Vagina (tissue), 2 donors: ENCODE measurements around the gene DPP8. TPM values are rescaled to one million over a fixed set of nuclear protein-coding genes. Genes with fewer than 3 reads are reported as not detected.

Experiments used
- DNase-seq, 2 donors: peaks; one replicate each; pipeline ENCODE4 v3.0.0-alpha.2; 2017; ENCODE audit errors: extremely low spot score in 2 of 2
- H3K27ac ChIP-seq: fragments of 200-600 bp; sonication (generic); one replicate; pipeline ENCODE4 v1.5.1; 2019
- H3K27me3 ChIP-seq: fragments of 200-600 bp; sonication (generic); one replicate; pipeline ENCODE4 v1.5.1; 2019
- H3K36me3 ChIP-seq, 2 donors: fragments of 200-600 bp; sonication (generic); one replicate each; pipeline ENCODE4 v1.5.1; 2017 to 2019
- H3K4me1 ChIP-seq: fragments of 200-600 bp; sonication (generic); one replicate; pipeline ENCODE4 v1.5.1; 2019
- H3K4me3 ChIP-seq, 2 donors: fragments of 200-600 bp; sonication (generic); 1 replicate in 1 of 2; 2 replicates in 1 of 2; pipeline ENCODE4 v1.5.1; 2016 to 2019
- H3K9me3 ChIP-seq: fragments of 200-600 bp; sonication (generic); one replicate; pipeline ENCODE4 v1.5.1; 2019
- POLR2A ChIP-seq, 2 donors: fragments of 450-650 bp; IDR thresholded peaks; one replicate each; pipeline ENCODE4 v1.6.1; 2017; ENCODE audit warnings: antibody characterized with exemption in 2 of 2, mild to moderate bottlenecking in 2 of 2, moderate library complexity in 2 of 2
- POLR2AphosphoS5 ChIP-seq, 2 donors: sonication (generic); formaldehyde crosslinking; IDR thresholded peaks; one replicate each; pipeline ENCODE4 v1.9.0; 2017; ENCODE audit warnings: antibody characterized with exemption in 2 of 2, mild to moderate bottlenecking in 2 of 2, low read depth in 1 of 2; ENCODE audit not compliant: insufficient read depth in 1 of 2
- intact Hi-C: fragments of 100-400 bp; cut with DNase I; formaldehyde crosslinking; loops from one replicate; pipeline ENCODE4 v1.15.1; 2023
- total RNA-seq: library from RNA; depleted of rRNA; stranded (reverse); fragments of >200 nt; gene quantifications from one replicate; pipeline ENCODE4 v1.2.3, GENCODE V29; 2016
- TF ChIP-seq, protein P1 (sequence below), 3 experiments: fragments of 450-650 bp in 2 of 3; fragments of 200-600 bp in 1 of 3; sonication (generic) in 1 of 3; IDR thresholded peaks; one replicate each; pipeline ENCODE4 v1.5.1; 2017 to 2019; ENCODE audit warnings: antibody characterized with exemption in 3 of 3, mild to moderate bottlenecking in 2 of 3, moderate library complexity in 2 of 3

DPP8 gene
- total RNA-seq, 1 donor from 2014 or later = 28.2 TPM

DNA sequence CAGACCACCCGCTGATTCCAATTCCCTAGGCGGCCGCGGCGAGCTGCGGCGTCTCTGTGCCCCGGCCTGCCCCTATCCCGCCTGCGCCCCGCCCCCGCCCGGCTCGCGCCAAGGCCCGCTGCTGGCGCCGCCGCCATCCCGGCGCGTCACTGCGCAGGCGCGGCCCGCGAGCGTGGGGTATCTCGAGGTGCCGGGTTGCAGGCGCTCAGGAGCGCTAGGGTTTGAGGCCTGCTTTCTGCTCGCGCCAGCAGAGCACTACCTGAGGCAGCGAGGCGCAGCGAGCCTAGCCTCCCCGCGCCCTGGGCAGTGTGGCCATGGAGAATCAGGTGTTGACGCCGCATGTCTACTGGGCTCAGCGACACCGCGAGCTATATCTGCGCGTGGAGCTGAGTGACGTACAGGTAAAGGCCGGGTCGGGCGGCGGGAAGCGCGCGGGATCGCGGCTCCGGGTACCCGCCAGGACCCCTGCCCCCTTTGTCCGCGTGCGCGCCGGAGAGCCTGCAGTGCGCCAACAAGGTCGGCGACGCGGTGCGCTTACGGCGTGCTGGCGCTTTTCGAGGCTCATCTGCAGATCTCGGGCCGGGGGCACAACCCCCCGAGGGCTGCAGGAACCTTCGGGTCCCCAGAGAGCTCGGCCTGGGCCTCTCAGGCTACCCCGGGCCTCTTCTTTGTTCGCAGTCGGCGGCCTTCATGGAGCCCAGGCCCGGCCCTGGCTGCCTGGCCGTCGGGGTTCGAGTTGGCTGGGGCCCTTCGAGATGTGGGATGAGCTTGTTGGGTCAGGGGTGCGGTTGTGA is 13.0 kb upstream of the DPP8 start, which contains the start of gene HACD3:
Gene HACD3 (plus strand): TSS at position 146 of the 794 bp plus-strand sequence. CDS start 169 bp downstream, at position 315.
- H3K27me3 ChIP-seq = no peaks in the 10 kb centered on the region
- no peak for DNase-seq
- intact Hi-C loops = no loop called here
- TF ChIP-seq, protein P1, sequence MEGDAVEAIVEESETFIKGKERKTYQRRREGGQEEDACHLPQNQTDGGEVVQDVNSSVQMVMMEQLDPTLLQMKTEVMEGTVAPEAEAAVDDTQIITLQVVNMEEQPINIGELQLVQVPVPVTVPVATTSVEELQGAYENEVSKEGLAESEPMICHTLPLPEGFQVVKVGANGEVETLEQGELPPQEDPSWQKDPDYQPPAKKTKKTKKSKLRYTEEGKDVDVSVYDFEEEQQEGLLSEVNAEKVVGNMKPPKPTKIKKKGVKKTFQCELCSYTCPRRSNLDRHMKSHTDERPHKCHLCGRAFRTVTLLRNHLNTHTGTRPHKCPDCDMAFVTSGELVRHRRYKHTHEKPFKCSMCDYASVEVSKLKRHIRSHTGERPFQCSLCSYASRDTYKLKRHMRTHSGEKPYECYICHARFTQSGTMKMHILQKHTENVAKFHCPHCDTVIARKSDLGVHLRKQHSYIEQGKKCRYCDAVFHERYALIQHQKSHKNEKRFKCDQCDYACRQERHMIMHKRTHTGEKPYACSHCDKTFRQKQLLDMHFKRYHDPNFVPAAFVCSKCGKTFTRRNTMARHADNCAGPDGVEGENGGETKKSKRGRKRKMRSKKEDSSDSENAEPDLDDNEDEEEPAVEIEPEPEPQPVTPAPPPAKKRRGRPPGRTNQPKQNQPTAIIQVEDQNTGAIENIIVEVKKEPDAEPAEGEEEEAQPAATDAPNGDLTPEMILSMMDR (IDR thresholded peaks at IDR 0.05) = no peak
- TF ChIP-seq POLR2AphosphoS5 (IDR thresholded peaks at IDR 0.05; ENCODE audit: insufficient read depth in 1 of 2, low read depth in 1 of 2) (peak; percentile 9 to 86), POLR2A (IDR thresholded peaks at IDR 0.05) (no peak)
- no peaks in the 10 kb centered on the region for H3K36me3 ChIP-seq
- peak within 1 kb of the TSS; percentile 65 for H3K27ac ChIP-seq
- H3K4me1 ChIP-seq = peaks cover 42% of the 10 kb centered on the region
- peak within 1 kb of the TSS; percentile 66 to 98 for H3K4me3 ChIP-seq
- no peaks in the 10 kb centered on the region for H3K9me3 ChIP-seq

DNA sequence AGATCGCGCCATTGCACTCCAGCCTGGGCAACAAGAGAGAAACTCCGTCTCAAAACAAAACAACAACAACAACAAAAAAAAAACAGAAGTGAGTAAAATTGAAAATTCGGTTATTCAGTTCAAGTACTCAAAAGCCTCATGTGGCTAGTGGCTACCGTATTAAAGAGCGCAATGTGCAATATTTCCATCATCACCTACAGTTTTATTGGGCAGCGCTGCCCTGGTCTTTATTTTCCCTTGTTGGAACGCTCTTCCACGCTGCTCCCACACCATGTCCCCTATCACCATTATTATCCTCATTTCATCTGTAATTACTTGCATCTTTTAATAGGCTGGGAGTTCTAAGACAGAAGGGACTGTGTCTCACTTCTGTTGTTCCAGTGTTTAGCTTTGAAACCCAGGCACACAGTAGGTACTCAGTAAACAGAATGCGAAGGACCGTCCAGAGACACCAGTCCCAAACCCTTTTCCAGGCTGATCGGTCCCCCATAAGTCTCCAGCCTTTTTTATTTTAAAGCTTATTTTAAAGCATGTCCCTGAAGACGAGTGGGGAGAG is 12.4 kb upstream of the DPP8 start:
- intact Hi-C loops = no loop called here
- H3K4me3 ChIP-seq = peak overlapping the region; percentile 66 to 98
- H3K27me3 ChIP-seq = no peaks in the 10 kb centered on the region
- no peaks in the 10 kb centered on the region for H3K9me3 ChIP-seq
- peaks cover 42% of the 10 kb centered on the region for H3K4me1 ChIP-seq
- peak overlapping the region; percentile 65 for H3K27ac ChIP-seq
- H3K36me3 ChIP-seq = no peaks in the 10 kb centered on the region
- no peak for TF ChIP-seq POLR2AphosphoS5 (IDR thresholded peaks at IDR 0.05; ENCODE audit: insufficient read depth in 1 of 2, low read depth in 1 of 2)
- no peak for TF ChIP-seq POLR2A (IDR thresholded peaks at IDR 0.05)
- TF ChIP-seq, protein P1 (IDR thresholded peaks at IDR 0.05) = no peak
- DNase-seq = no peak

DNA sequence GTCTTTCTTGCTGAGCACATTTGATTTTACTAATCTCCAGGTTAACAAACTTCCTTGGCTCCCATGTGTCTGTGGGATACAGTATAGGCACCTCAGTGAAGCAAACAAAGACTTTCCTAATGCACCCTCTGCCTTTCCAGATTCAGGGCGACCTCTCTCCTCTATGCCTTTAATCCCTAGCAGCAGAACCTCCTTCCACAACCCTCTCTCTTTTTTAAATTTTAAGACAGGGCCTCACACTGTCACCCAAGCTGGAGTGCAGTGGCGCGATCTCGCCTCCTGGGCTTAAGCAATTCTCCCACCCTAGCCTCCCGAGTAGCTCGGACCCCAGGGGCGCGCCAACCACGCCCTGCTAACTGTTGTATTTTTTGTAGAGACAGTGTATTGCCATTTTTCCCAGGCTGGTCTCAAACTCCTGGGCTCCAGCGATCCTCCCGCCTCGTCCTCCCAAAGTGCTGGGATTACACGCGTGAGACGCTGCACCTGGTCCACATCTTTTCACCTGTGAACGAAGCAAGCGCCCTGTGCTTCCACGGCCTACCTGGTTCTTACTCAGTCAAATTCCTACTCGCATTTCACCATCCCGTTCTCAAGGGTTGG is 11.1 kb upstream of the DPP8 start:
- intact Hi-C loops = no loop called here
- DNase-seq = no peak
- TF ChIP-seq POLR2A (IDR thresholded peaks at IDR 0.05) (no peak), POLR2AphosphoS5 (IDR thresholded peaks at IDR 0.05; ENCODE audit: insufficient read depth in 1 of 2, low read depth in 1 of 2) (no peak)
- TF ChIP-seq, protein P1 (IDR thresholded peaks at IDR 0.05) = no peak
- Histone ChIP-seq H3K9me3 (no peaks in the 10 kb centered on the region), H3K27me3 (no peaks in the 10 kb centered on the region), H3K4me1 (peaks cover 35% of the 10 kb centered on the region), H3K36me3 (no peaks in the 10 kb centered on the region), H3K27ac (no peak overlapping the region), H3K4me3 (no peak overlapping the region)

DNA sequence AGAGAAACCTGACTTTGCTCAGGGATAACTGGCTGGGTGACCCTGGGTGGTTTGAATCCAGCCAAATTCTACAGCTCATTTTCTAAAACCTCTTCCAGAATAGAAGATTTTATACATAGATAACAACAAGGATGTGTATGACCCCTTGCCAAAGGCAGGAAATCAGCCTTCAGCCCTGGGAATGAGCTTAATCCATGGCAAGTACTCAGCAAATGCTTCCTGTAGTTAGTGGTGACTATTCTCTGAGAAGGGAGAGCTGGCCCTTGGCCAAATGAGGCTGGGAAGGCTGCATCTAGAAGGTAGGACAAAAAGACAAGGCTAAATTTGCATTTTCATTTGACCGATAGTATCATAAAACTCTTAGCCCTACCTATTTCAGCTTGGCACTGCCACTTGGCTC is 8.1 kb upstream of the DPP8 start:
- intact Hi-C loops = no loop called here
- Histone ChIP-seq H3K4me3 (no peak overlapping the region), H3K27ac (no peak overlapping the region), H3K36me3 (no peaks in the 10 kb centered on the region), H3K9me3 (no peaks in the 10 kb centered on the region), H3K4me1 (peaks cover 7% of the 10 kb centered on the region), H3K27me3 (no peaks in the 10 kb centered on the region)
- TF ChIP-seq POLR2A (IDR thresholded peaks at IDR 0.05) = no peak
- TF ChIP-seq POLR2AphosphoS5 (IDR thresholded peaks at IDR 0.05; ENCODE audit: insufficient read depth in 1 of 2, low read depth in 1 of 2) = no peak
- TF ChIP-seq, protein P1 (IDR thresholded peaks at IDR 0.05) = no peak
- no peak for DNase-seq
